K562 (cell line): ENCODE results near the gene UBXN2A. TPM values are rescaled to one million over a fixed set of nuclear protein-coding genes. Genes with fewer than 3 reads are reported as not detected.

Experiments used
- BHLHE40 ChIP-seq: IDR thresholded peaks from 2 replicates; pipeline ENCODE4 v1.6.1; 2011; ENCODE audit warnings: low read length, improper control_type of control experiment
- CBFA2T2 ChIP-seq: fragments of 450-650 bp; conservative IDR thresholded peaks from 2 replicates; pipeline ENCODE4 v1.6.1; 2017; ENCODE audit warnings: mild to moderate bottlenecking
- CEBPZ ChIP-seq: fragments of 150-350 bp; IDR thresholded peaks from 2 replicates; pipeline ENCODE4 v1.6.1; 2014; ENCODE audit warnings: low read depth, mild to moderate bottlenecking, low read length, borderline replicate concordance
- FUS ChIP-seq: fragments of 200-400 bp; formaldehyde crosslinking; optimal IDR thresholded peaks from 2 replicates; pipeline ENCODE3; 2017; ENCODE audit warnings: low read depth, low read length
- L3MBTL2 ChIP-seq: fragments of 450-650 bp; IDR thresholded peaks from 2 replicates; pipeline ENCODE4 v1.6.1; 2016; ENCODE audit warnings: mild to moderate bottlenecking, moderate library complexity
- MECOM ChIP-seq: fragments of 250-450 bp; sonication (Bioruptor Pico); IDR thresholded peaks from 2 replicates; pipeline ENCODE4 v1.8.0; 2022; ENCODE audit warnings: inconsistent platforms
- MXI1 ChIP-seq: IDR thresholded peaks from 2 replicates; pipeline ENCODE4 v1.6.1; 2011; ENCODE audit warnings: low read depth, mild to moderate bottlenecking, improper control_type of control experiment, low read length
- NCOA1 ChIP-seq: fragments of 450-650 bp; IDR thresholded peaks from 2 replicates; pipeline ENCODE4 v1.6.1; 2016; ENCODE audit warnings: low read depth
- POLR2AphosphoS2 ChIP-seq: IDR thresholded peaks from 2 replicates; pipeline ENCODE4 v1.6.1; 2012; ENCODE audit warnings: low read length, improper control_type of control experiment
- POLR2AphosphoS5 ChIP-seq: IDR thresholded peaks from 2 replicates; pipeline ENCODE4 v1.6.1; 2011; ENCODE audit warnings: mild to moderate bottlenecking, low read depth, low read length, moderate library complexity; ENCODE audit not compliant: control insufficient read depth, insufficient read depth
- RBFOX2 ChIP-seq: fragments of 200-400 bp; formaldehyde crosslinking; IDR thresholded peaks from 2 replicates; pipeline ENCODE4 v1.6.1; 2017; ENCODE audit warnings: low read depth, mild to moderate bottlenecking, low read length, moderate library complexity
- STAT5A ChIP-seq: IDR thresholded peaks from 2 replicates; pipeline ENCODE4 v1.6.1; 2012; ENCODE audit warnings: low read length, inconsistent platforms, borderline replicate concordance
- ZNF766 ChIP-seq: fragments of 200-800 bp; sonication (Bioruptor generic); conservative IDR thresholded peaks from 2 replicates; pipeline ENCODE4 v1.6.1; 2016; ENCODE audit warnings: missing genetic modification characterization, missing compliant biosample characterization
- polyA plus RNA-seq, 8 experiments: library from polyadenylated mRNA; depleted of rRNA in 4 of 8; stranded (reverse) in 5 of 8; unstranded in 3 of 8; fragments of >200 nt; fragmentation: Nextera tagmentation in 2 of 8; fragmentation: Illumina TruSeq in 1 of 8; extraction: Ambion mirVana in 2 of 8; extraction: Trizol in 1 of 8; gene quantifications; 2 replicates each; pipeline versions ENCODE4 v1.2.1 to v1.2.3, GENCODE V29; 2011 to 2014; ENCODE audit warnings: inconsistent platforms in 1 of 8, missing spikeins in 1 of 8
- total RNA-seq, 7 experiments: library from RNA; depleted of rRNA in 6 of 7; stranded (reverse); fragments of >200 nt in 6 of 7; fragmentation: Illumina TruSeq in 2 of 7; extraction: Trizol in 2 of 7; gene quantifications; 2 replicates each; pipeline versions ENCODE4 v1.2.1 to v1.2.3, GENCODE V29; 2011 to 2021; ENCODE audit warnings: low replicate concordance in 1 of 7
- TF ChIP-seq, protein P1 (sequence below): fragments of 250-450 bp; sonication (Bioruptor Pico); IDR thresholded peaks from 2 replicates; pipeline ENCODE4 v1.5.0; 2022; ENCODE audit warnings: mild to moderate bottlenecking
- TF ChIP-seq, protein P2 (sequence below), 2 experiments: fragments of 450-650 bp in 1 of 2; IDR thresholded peaks; 2 replicates each; pipeline ENCODE4 v1.6.1; 2011 to 2017; ENCODE audit warnings: low read depth in 2 of 2, antibody characterized with exemption in 1 of 2, borderline replicate concordance in 1 of 2, low read length in 1 of 2, mild to moderate bottlenecking in 1 of 2, mixed read lengths in 1 of 2; ENCODE audit not compliant: control insufficient read depth in 1 of 2
- TF ChIP-seq, protein P3 (sequence below): fragments of 450-650 bp; formaldehyde crosslinking; IDR thresholded peaks from 2 replicates; pipeline ENCODE4 v1.4.0; 2022; ENCODE audit warnings: missing genetic modification characterization
- TF ChIP-seq, protein P4 (sequence below): fragments of 250-450 bp; sonication (Bioruptor Pico); IDR thresholded peaks from 2 replicates; pipeline ENCODE4 v1.9.0; 2021; ENCODE audit warnings: mild to moderate bottlenecking

The UBXN2A gene
- total and polyA plus RNA-seq, 9 of the 15 experiments (the other 6 are each of a cell fraction or from before 2014, with no cell fraction given), result 3.4 to 25.6 (median 16.0) TPM

- no peak for TF ChIP-seq CBFA2T2
- TF ChIP-seq ZNF766 (CRISPR knock-in tag), result no peak
- no peak for TF ChIP-seq MECOM
- TF ChIP-seq, protein P1, sequence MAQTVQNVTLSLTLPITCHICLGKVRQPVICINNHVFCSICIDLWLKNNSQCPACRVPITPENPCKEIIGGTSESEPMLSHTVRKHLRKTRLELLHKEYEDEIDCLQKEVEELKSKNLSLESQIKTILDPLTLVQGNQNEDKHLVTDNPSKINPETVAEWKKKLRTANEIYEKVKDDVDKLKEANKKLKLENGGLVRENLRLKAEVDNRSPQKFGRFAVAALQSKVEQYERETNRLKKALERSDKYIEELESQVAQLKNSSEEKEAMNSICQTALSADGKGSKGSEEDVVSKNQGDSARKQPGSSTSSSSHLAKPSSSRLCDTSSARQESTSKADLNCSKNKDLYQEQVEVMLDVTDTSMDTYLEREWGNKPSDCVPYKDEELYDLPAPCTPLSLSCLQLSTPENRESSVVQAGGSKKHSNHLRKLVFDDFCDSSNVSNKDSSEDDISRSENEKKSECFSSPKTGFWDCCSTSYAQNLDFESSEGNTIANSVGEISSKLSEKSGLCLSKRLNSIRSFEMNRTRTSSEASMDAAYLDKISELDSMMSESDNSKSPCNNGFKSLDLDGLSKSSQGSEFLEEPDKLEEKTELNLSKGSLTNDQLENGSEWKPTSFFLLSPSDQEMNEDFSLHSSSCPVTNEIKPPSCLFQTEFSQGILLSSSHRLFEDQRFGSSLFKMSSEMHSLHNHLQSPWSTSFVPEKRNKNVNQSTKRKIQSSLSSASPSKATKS (CRISPR knock-in tag), result no peak
- TF ChIP-seq, protein P2, sequence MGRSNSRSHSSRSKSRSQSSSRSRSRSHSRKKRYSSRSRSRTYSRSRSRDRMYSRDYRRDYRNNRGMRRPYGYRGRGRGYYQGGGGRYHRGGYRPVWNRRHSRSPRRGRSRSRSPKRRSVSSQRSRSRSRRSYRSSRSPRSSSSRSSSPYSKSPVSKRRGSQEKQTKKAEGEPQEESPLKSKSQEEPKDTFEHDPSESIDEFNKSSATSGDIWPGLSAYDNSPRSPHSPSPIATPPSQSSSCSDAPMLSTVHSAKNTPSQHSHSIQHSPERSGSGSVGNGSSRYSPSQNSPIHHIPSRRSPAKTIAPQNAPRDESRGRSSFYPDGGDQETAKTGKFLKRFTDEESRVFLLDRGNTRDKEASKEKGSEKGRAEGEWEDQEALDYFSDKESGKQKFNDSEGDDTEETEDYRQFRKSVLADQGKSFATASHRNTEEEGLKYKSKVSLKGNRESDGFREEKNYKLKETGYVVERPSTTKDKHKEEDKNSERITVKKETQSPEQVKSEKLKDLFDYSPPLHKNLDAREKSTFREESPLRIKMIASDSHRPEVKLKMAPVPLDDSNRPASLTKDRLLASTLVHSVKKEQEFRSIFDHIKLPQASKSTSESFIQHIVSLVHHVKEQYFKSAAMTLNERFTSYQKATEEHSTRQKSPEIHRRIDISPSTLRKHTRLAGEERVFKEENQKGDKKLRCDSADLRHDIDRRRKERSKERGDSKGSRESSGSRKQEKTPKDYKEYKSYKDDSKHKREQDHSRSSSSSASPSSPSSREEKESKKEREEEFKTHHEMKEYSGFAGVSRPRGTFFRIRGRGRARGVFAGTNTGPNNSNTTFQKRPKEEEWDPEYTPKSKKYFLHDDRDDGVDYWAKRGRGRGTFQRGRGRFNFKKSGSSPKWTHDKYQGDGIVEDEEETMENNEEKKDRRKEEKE (IDR thresholded peaks at IDR 0.05; ENCODE audit: borderline replicate concordance in 1 of 2, control insufficient read depth in 1 of 2, low read depth in 2 of 2, low read length in 1 of 2), result no peak
- TF ChIP-seq NCOA1, result no peak
- TF ChIP-seq RBFOX2, result peak; percentile 94
- TF ChIP-seq FUS, result no peak
- TF ChIP-seq BHLHE40, result peak; percentile 55
- TF ChIP-seq CEBPZ, result peak; percentile 68; the same call in 1 of the 2 replicates
- TF ChIP-seq POLR2AphosphoS2, result peak; percentile 75; the same call in 1 of the 2 replicates
- peak; percentile 65 for TF ChIP-seq L3MBTL2
- TF ChIP-seq, protein P3, sequence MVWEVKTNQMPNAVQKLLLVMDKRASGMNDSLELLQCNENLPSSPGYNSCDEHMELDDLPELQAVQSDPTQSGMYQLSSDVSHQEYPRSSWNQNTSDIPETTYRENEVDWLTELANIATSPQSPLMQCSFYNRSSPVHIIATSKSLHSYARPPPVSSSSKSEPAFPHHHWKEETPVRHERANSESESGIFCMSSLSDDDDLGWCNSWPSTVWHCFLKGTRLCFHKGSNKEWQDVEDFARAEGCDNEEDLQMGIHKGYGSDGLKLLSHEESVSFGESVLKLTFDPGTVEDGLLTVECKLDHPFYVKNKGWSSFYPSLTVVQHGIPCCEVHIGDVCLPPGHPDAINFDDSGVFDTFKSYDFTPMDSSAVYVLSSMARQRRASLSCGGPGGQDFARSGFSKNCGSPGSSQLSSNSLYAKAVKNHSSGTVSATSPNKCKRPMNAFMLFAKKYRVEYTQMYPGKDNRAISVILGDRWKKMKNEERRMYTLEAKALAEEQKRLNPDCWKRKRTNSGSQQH (CRISPR knock-in tag), result peak; percentile 91
- TF ChIP-seq POLR2AphosphoS5, result peak; percentile 93
- TF ChIP-seq STAT5A, result no peak
- TF ChIP-seq, protein P4, sequence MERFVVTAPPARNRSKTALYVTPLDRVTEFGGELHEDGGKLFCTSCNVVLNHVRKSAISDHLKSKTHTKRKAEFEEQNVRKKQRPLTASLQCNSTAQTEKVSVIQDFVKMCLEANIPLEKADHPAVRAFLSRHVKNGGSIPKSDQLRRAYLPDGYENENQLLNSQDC, result 0 out of 2 replicates have a peak, but pooled peaks have one; percentile 10
- TF ChIP-seq MXI1, result no peak
Observed at GRCh38 chr2:24046930-24047702, 106.9 kb downstream of the UBXN2A start, which contains the start of gene WDCP (continued).
